HepG2 (cell line): ENCODE results near the gene DDX6. TPM values are rescaled to one million over a fixed set of nuclear protein-coding genes. Genes with fewer than 3 reads are reported as not detected.

Experiments
- ATAC-seq: fragments of 200-7000 bp; cut with Tn5 transposase; 3 replicates; pipeline ENCODE4 v1.9.1; 2020; ENCODE audit warnings: mild to moderate bottlenecking, moderate library complexity
- BruUV-seq: library from RNA; stranded (reverse); fragments of 400-500 nt; replicated peaks from 2 replicates; lab custom pipeline; 2021; lab: Mats Ljungman, UMichigan
- CTCF ChIA-PET: fragments of 300-600 bp; formaldehyde crosslinking; extraction: SDS; loops from one replicate; lab custom pipeline; 2021; ENCODE audit warnings: low total read pairs, inconsistent platforms, low intra/inter-chr PET ratio; lab: Yijun Ruan, JAX
- POLR2A ChIA-PET: fragments of 350-600 bp; sonication (Branson Sonifier 250); formaldehyde crosslinking; loops from one replicate; lab custom pipeline; 2020; ENCODE audit warnings: antibody characterized with exemption, inconsistent platforms; lab: Yijun Ruan, JAX
- DNase-seq: peaks from one replicate; pipeline ENCODE4 v3.0.0-alpha.2; 2015; ENCODE audit warnings: low spot score
- FAIRE-seq: peaks from 3 replicates; lab custom pipeline; 2011; peaks lifted over from hg19 to GRCh38; lab: Jason Lieb, UNC
- H2AFZ ChIP-seq: one replicate; pipeline ENCODE4 v1.6.1; 2011; ENCODE audit warnings: low read length, inconsistent platforms
- H3K27ac ChIP-seq: fragments of 300-600 bp; 3 replicates; pipeline ENCODE4 v1.8.0; 2011; ENCODE audit warnings: mixed run types, mild to moderate bottlenecking, mixed read lengths, low read length, inconsistent platforms; ENCODE audit not compliant: insufficient read depth; ENCODE audit errors: extremely low read length
- H3K27me3 ChIP-seq, 2 experiments: fragments of 200-600 bp in 1 of 2; 2 replicates in 1 of 2; 3 replicates in 1 of 2; pipeline versions ENCODE4 v1.6.0 to v1.8.0; 2011; ENCODE audit warnings: low read length in 2 of 2, mild to moderate bottlenecking in 2 of 2, moderate library complexity in 2 of 2, inconsistent platforms in 1 of 2; ENCODE audit not compliant: insufficient read depth in 2 of 2, control insufficient read depth in 1 of 2
- H3K36me3 ChIP-seq, 2 experiments: fragments of 200-600 bp in 1 of 2; replicated peaks in 1 of 2; 2 replicates in 1 of 2; 3 replicates in 1 of 2; pipeline versions ENCODE4 v1.5.1 to v1.8.0; 2011; ENCODE audit warnings: low read length in 2 of 2, inconsistent platforms in 1 of 2; ENCODE audit not compliant: insufficient read depth in 2 of 2, control insufficient read depth in 1 of 2
- H3K4me1 ChIP-seq: 2 replicates; pipeline ENCODE4 v1.5.1; 2012; ENCODE audit warnings: low read length, inconsistent platforms; ENCODE audit not compliant: insufficient read depth
- H3K4me2 ChIP-seq: 2 replicates; pipeline ENCODE4 v1.6.0; 2011; ENCODE audit warnings: low read depth, low read length, inconsistent platforms
- H3K4me3 ChIP-seq, 3 experiments: fragments of 200-600 bp in 1 of 3; sonication (generic), shearing (Covaris generic) in 1 of 3; replicated peaks in 1 of 3; 2 replicates each; pipeline ENCODE4 v1.5.1; 2011 to 2016; ENCODE audit warnings: low read length in 3 of 3, inconsistent platforms in 2 of 3, low read depth in 2 of 3, mild to moderate bottlenecking in 2 of 3, control low read depth in 1 of 3, mixed read lengths in 1 of 3; ENCODE audit not compliant: insufficient read depth in 1 of 3
- H3K79me2 ChIP-seq: one replicate; pipeline ENCODE4 v1.6.1; 2011; ENCODE audit warnings: low read length, inconsistent platforms; ENCODE audit not compliant: insufficient read depth
- H3K9ac ChIP-seq: 2 replicates; pipeline ENCODE4 v1.6.0; 2011; ENCODE audit warnings: mild to moderate bottlenecking, low read depth, low read length, inconsistent platforms; ENCODE audit not compliant: insufficient read depth
- H3K9me3 ChIP-seq: 2 replicates; pipeline ENCODE4 v1.5.1; 2012; ENCODE audit warnings: mild to moderate bottlenecking, low read length
- H4K20me1 ChIP-seq: 2 replicates; pipeline ENCODE4 v1.6.0; 2011; ENCODE audit warnings: inconsistent platforms, mild to moderate bottlenecking, low read length, moderate library complexity; ENCODE audit not compliant: insufficient read depth
- HOXA7 ChIP-seq: sonication (generic); formaldehyde crosslinking; IDR thresholded peaks from 2 replicates; pipeline ENCODE4 v1.8.1; 2022; ENCODE audit warnings: mild to moderate bottlenecking, missing genetic modification reagents, moderate library complexity
- KLF6 ChIP-seq: IDR thresholded peaks from 2 replicates; pipeline ENCODE4 v1.8.0; 2016; ENCODE audit warnings: missing biosample characterization, missing genetic modification reagents
- WGBS: methylation state at CpG from one replicate; pipeline ENCODE4 v1.1.6; 2017; ENCODE audit warnings: low lambda C conversion rate; 5-methylcytosine and 5-hydroxymethylcytosine counted together
- in situ Hi-C: cut with HindIII; loops from 2 replicates; pipeline ENCODE4 v1.10.0; 2017; ENCODE audit warnings: low pct_unique_long_range_greater_than_20kb; ENCODE audit not compliant: extremely low pct_ligation_motif_present
- intact Hi-C: fragments of 100-400 bp; cut with micrococcal nuclease; formaldehyde crosslinking; loops from one replicate; pipeline ENCODE4 v1.10.0; 2022; ENCODE audit not compliant: unreplicated experiment
- polyA plus RNA-seq, 8 experiments: library from polyadenylated mRNA; depleted of rRNA in 3 of 8; stranded (reverse) in 7 of 8; unstranded in 1 of 8; fragments of >200 nt; fragmentation: Illumina TruSeq in 4 of 8; extraction: Trizol in 4 of 8; gene quantifications; 2 replicates each; pipeline versions ENCODE4 v1.2.1 to v1.2.3, GENCODE V29; 2011 to 2016; ENCODE audit warnings: low read depth in 4 of 8, missing spikeins in 1 of 8, mixed read lengths in 1 of 8; ENCODE audit not compliant: insufficient read depth in 1 of 8
- total RNA-seq, 5 experiments: library from RNA; depleted of rRNA; stranded (reverse); fragments of >200 nt; fragmentation: Illumina TruSeq; extraction: Trizol; gene quantifications; 2 replicates each; pipeline ENCODE4 v1.2.3, GENCODE V29; 2016; ENCODE audit warnings: low read depth in 1 of 5
- TF ChIP-seq, protein P1 (sequence below): sonication (generic); formaldehyde crosslinking; IDR thresholded peaks from 2 replicates; pipeline ENCODE4 v1.4.0; 2020; ENCODE audit warnings: mild to moderate bottlenecking, missing genetic modification reagents
- TF ChIP-seq, protein P2 (sequence below): sonication (generic); formaldehyde crosslinking; IDR thresholded peaks from 2 replicates; pipeline ENCODE4 v1.4.0; 2020; ENCODE audit warnings: mild to moderate bottlenecking, missing genetic modification reagents
- TF ChIP-seq, protein P3 (sequence below): sonication (generic); formaldehyde crosslinking; IDR thresholded peaks from 2 replicates; pipeline ENCODE4 v1.4.0; 2020; ENCODE audit warnings: missing genetic modification reagents, mild to moderate bottlenecking, borderline replicate concordance

DDX6 gene
- total and polyA plus RNA-seq, 2 of the 13 experiments (the other 11 are each of a cell fraction or from before 2014, with no cell fraction given): 20.9 to 59.2 TPM

DNA sequence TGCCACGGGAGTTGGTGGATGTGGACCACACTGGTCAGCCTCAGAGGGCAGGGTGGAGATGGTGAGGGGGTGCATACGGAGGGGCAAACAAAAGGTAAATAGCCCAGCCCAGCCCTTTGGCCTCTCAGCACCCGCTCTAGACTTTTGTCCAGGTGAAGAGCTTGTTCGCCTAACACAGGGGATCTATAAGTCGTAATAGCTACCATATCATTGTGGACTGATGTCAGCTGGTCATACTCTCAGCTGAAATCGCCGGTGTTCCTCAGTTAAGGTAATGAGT, 84.5 kb downstream of the DDX6 start (continued):
- TF ChIP-seq, protein P1, sequence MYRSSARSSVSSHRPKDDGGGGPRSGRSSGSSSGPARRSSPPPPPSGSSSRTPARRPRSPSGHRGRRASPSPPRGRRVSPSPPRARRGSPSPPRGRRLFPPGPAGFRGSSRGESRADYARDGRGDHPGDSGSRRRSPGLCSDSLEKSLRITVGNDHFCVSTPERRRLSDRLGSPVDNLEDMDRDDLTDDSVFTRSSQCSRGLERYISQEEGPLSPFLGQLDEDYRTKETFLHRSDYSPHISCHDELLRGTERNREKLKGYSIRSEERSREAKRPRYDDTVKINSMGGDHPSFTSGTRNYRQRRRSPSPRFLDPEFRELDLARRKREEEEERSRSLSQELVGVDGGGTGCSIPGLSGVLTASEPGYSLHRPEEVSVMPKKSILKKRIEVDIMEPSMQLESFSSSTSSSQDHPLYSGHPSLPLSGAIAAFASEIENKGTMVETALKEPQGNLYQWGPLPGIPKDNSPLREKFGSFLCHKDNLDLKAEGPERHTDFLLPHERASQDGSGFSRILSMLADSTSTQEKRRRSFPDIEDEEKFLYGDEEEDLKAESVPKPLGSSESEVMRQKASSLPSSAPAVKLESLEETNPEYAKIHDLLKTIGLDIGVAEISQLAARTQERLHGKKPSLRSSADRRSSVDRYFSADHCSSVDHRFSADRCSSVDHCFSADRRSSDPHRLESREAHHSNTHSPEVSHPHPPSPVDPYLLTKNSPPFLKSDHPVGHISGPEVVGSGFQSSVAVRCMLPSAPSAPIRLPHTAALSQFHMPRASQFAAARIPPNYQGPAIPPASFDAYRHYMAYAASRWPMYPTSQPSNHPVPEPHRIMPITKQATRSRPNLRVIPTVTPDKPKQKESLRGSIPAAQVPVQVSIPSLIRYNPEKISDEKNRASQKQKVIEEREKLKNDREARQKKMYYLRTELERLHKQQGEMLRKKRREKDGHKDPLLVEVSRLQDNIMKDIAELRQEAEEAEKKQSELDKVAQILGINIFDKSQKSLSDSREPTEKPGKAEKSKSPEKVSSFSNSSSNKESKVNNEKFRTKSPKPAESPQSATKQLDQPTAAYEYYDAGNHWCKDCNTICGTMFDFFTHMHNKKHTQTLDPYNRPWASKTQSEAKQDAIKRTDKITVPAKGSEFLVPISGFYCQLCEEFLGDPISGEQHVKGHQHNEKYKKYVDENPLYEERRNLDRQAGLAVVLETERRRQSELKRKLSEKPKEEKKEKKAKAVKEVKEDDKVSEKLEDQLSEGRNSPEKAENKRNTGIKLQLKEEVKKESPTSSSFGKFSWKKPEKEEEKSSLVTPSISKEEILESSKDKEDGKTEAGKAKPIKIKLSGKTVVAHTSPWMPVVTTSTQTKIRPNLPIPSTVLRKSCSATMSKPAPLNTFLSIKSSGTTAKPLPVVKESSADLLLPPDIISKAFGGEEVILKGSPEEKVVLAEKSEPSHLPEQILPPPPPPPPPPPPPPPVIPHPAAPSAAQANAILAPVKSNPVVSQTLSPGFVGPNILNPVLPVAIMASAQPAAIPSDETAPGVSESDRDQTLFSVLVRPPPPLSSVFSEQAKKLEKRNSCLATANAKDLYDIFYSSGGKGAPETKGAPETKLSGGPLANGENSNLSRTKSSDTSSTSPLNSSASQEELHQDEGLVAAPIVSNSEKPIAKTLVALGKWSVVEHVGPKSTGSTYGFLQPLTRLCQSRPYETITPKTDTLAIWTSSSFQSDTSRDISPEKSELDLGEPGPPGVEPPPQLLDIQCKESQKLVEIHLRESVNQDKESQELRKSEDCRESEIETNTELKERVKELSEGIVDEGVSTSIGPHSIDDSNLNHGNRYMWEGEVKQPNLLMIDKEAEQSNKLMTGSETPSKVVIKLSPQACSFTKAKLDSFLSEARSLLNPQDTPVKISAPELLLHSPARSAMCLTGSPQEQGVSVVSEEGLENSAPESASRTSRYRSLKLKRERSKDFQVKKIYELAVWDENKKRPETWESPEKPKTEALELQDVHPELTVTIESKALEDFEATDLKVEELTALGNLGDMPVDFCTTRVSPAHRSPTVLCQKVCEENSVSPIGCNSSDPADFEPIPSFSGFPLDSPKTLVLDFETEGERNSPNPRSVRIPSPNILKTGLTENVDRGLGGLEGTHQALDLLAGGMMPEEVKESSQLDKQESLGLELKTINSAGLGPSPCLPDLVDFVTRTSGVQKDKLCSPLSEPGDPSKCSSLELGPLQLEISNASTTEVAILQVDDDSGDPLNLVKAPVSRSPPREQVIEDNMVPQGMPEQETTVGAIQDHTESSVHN (CRISPR knock-in tag): no peak

GRCh38 chr11:118705791-118706545, 85.0 kb downstream of the DDX6 start:
- DNase-seq (no peak), FAIRE-seq (no peak), ATAC-seq (no peak)
- Histone ChIP-seq H3K4me2 (no peak overlapping the region), H3K4me3 (no peak overlapping the region), H3K27ac (no peak overlapping the region), H3K9ac (no peak overlapping the region), H3K4me1 (peaks cover 11% of the 10 kb centered on the region; the same call in 1 of the 2 replicates), H3K79me2 (no peaks in the 10 kb centered on the region), H3K36me3 (no peaks in the 10 kb centered on the region), H2AFZ (no peak overlapping the region), H4K20me1 (no peaks in the 10 kb centered on the region), H3K9me3 (no peaks in the 10 kb centered on the region), H3K27me3 (peaks cover 1 to 9% of the 10 kb centered on the region in 2 experiments; a peak in 2 of 5 replicates)
- POLR2A ChIA-PET: no interaction called here
- CTCF ChIA-PET: no interaction called here
- in situ Hi-C loops (no loop called here), intact Hi-C loops (no loop called here)
- no TSS peak for BruUV-seq
- WGBS: 68% methylated on average over 12 of the region's 12 CpGs
- TF ChIP-seq, protein P2, sequence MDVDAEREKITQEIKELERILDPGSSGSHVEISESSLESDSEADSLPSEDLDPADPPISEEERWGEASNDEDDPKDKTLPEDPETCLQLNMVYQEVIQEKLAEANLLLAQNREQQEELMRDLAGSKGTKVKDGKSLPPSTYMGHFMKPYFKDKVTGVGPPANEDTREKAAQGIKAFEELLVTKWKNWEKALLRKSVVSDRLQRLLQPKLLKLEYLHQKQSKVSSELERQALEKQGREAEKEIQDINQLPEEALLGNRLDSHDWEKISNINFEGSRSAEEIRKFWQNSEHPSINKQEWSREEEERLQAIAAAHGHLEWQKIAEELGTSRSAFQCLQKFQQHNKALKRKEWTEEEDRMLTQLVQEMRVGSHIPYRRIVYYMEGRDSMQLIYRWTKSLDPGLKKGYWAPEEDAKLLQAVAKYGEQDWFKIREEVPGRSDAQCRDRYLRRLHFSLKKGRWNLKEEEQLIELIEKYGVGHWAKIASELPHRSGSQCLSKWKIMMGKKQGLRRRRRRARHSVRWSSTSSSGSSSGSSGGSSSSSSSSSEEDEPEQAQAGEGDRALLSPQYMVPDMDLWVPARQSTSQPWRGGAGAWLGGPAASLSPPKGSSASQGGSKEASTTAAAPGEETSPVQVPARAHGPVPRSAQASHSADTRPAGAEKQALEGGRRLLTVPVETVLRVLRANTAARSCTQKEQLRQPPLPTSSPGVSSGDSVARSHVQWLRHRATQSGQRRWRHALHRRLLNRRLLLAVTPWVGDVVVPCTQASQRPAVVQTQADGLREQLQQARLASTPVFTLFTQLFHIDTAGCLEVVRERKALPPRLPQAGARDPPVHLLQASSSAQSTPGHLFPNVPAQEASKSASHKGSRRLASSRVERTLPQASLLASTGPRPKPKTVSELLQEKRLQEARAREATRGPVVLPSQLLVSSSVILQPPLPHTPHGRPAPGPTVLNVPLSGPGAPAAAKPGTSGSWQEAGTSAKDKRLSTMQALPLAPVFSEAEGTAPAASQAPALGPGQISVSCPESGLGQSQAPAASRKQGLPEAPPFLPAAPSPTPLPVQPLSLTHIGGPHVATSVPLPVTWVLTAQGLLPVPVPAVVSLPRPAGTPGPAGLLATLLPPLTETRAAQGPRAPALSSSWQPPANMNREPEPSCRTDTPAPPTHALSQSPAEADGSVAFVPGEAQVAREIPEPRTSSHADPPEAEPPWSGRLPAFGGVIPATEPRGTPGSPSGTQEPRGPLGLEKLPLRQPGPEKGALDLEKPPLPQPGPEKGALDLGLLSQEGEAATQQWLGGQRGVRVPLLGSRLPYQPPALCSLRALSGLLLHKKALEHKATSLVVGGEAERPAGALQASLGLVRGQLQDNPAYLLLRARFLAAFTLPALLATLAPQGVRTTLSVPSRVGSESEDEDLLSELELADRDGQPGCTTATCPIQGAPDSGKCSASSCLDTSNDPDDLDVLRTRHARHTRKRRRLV (CRISPR knock-in tag): no peak
- TF ChIP-seq, protein P3, sequence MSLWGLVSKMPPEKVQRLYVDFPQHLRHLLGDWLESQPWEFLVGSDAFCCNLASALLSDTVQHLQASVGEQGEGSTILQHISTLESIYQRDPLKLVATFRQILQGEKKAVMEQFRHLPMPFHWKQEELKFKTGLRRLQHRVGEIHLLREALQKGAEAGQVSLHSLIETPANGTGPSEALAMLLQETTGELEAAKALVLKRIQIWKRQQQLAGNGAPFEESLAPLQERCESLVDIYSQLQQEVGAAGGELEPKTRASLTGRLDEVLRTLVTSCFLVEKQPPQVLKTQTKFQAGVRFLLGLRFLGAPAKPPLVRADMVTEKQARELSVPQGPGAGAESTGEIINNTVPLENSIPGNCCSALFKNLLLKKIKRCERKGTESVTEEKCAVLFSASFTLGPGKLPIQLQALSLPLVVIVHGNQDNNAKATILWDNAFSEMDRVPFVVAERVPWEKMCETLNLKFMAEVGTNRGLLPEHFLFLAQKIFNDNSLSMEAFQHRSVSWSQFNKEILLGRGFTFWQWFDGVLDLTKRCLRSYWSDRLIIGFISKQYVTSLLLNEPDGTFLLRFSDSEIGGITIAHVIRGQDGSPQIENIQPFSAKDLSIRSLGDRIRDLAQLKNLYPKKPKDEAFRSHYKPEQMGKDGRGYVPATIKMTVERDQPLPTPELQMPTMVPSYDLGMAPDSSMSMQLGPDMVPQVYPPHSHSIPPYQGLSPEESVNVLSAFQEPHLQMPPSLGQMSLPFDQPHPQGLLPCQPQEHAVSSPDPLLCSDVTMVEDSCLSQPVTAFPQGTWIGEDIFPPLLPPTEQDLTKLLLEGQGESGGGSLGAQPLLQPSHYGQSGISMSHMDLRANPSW (CRISPR knock-in tag): no peak
- TF ChIP-seq KLF6 (CRISPR knock-in tag) (no peak), HOXA7 (no peak)
